HG03064 (cell line): ENCODE data around the gene PHTF2.
"Not testable (repeated sequence)": the region's sequence is repeated elsewhere in the genome, so short reads cannot be mapped to it uniquely, and the experiment has no call there.

ENCODE experiments used
- ATAC-seq: cut with Tn5 transposase; IDR thresholded peaks from one replicate; pipeline ENCODE4 v1.9.1; 2021; ENCODE audit warnings: low read depth; ENCODE audit not compliant: unreplicated experiment

The PHTF2 gene

DNA sequence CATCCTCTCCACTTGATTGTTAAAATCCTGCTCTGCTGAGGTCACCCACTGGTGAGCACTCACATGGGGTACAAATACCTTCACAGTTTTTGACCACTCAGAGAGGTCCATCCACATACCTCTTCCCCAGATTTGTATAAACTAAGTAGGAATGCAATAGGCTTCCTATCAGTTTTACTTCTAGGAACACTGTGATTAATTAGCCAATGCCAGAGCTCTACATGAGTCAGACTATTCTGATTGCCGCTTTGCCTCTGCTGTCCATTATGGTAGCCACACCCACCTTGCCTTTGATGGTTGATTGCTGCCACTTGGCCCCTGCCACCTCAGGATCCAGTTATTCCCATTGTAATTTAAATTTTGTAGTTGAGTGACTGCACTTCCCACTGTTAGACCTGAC lies 73.7 kb downstream of the PHTF2 start:
- ATAC-seq = not testable (repeated sequence)

DNA sequence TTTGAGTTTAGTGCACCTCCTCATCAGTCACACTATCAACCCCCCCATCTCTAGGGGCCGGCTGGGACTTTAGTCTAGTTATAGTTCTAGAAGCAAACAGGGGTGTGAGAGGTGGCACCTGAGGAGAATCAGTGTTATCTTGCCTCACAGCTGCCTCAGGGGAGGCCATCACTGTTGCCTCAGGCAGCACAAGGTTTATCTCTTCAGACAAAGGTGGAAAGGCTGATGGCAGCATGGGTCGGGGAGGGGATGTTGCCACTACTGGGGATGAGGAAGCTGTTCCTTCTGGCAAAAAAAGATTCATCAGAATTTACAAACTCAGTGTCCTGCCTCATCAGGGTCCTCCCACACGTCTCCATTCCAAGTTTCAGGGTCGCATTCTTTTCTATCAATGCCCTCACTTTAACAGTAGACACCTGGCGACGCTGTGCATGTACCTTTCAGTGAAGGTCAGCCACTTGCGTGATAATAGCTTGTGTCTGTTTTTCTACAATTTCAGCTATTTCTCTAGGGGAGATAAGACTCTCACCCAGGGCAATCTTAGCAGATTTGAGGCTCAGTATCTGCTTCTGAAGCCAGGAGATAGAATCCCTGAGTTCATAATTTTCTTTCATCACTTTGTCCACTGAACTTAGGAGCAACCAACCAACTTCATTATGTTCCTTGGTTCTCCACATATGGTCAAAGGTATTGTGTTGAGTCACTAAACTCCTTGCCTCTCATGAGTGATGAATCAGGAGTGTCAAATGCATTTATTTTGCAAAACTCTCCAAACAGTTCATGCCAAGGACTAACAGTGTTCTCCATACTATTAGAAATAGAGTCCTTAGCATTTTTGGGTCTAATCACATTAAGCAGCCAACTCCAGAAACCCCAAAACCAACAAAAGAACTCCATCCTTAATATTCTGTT lies 75.1 kb downstream of the PHTF2 start:
- not testable (repeated sequence) for ATAC-seq

DNA sequence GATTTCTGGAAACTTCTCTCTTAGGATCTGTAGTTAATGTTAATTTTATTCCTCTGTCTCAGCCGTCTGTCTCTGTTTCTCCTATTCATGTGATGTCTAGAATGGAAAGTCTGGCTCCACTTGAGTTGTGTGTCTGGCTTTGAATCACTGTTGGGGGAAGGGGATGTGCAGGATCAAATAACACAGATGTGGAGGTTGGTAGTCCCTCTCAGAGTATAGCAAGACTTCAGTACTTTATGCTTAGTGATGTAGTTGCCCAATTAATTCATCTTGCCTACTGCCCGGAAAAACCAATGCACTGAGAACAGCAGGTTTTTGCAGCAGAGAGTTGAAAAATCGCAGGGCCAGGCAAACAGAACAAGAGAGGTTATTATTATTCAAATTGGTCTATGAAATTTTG lies 79.2 kb downstream of the PHTF2 start:
- ATAC-seq = no peak

DNA sequence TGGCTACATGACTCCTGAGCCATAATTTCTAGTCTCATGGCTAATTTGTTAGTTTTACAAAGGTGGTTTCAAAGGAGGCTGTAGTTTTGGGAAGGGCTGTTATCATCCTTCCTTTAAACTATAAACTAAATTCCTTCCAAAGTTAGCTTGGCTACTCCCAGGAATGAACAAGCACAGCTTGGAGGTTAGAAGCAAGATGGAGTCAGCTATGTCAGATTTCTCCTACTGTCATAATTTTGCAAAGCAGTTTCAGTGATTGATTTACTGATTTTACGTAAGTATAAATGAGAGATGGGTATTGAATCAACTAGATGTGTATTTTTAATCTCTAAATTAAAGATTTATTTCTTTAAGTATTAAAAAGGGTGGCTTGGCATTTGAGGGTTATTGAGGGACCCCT lies 79.9 kb downstream of the PHTF2 start:
- ATAC-seq = no peak

DNA sequence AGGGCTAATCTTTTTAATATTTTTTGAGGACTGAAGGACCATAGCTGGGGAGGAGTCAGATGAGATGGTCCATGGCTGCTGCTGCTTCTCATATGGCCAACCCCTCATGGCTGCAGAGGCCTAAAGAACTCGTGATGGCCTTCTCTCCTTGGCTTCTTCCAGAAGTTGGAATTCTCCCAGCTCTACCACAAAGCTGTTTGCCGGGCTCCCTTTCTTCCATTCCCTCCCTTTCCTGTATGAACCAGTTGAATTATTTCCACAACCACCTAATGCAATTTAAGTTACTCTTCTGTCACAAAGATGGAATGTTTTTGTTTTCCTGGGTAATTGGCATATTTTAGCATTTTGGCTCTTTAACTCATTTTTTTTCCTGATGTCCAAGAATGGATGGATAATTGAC lies 80.7 kb downstream of the PHTF2 start:
- ATAC-seq = no peak

DNA sequence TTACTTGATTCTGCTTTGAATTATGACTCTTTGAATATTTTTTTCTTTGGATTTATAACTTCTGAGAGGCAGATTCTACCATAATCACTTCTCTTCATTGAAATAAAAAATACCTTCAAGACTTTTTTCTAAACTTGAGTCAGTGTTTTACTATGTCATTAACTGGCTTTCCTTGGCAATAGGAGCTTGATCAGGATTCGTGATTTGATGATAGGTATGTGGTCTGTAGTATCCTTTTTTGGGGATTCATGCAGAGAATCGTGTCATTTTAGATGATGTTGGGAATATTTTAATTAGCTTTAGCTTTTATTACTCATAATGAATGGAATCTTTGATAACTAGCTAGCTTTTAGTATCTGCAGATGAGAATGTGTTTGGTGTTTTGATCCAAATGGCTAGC lies 83.3 kb downstream of the PHTF2 start:
- ATAC-seq = no peak

DNA sequence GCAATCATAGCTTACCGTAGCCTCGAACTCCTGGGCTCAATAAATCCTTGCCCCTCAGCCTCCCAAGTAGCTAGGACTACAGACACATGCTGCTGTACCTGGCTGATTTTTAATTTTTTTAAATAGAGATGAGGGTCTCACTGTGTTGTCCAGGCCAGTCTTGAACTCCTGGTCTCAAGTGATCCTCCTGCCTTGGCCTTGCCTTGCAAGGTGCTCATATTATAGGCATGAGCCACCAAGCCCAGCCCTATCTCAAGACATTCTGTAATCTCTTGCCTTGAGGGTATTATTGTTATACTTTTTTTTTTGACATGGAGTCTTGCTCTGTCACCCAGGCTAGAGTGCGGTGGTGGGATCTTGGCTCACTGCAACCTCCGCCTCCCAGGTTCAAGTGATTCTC lies 86.6 kb downstream of the PHTF2 start:
- no peak for ATAC-seq

DNA sequence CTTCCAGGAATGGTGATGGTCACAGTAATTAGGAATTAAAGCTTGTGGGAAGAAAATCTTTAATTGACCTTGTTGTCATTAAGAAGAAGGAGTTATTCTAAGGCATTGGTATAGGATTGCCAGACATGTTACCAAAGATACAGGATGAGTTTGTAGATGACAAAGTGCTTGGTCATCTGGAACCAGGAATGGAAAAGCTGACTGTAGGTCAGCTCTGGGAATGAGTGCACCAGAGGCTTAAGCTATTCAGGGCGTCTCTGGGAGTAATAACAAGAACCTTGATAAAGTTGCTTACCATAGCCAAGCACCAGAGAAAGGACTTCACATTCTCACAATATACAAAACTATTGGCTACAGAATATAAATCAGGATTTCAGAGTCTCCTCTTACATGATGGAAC lies 89.0 kb downstream of the PHTF2 start:
- no peak for ATAC-seq

DNA sequence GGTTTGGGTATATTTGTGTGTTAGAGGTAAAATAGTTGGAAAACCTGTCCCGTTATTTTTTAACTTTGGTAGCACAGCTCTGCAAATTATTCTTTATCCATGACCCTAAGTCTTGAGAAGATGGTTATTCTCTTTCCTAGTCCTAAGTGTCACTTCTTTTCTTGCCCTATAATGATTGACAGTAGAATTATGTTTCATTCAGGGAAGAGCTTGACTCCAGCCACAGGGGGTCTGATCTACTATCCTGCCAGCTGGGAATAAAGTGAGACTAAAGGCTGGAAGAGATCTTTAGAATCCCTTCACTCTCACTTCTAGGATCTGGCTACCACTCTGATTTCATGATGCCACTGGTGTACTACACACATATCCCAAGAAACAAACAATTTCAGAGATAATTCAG lies 90.4 kb downstream of the PHTF2 start:
- ATAC-seq = no peak

DNA sequence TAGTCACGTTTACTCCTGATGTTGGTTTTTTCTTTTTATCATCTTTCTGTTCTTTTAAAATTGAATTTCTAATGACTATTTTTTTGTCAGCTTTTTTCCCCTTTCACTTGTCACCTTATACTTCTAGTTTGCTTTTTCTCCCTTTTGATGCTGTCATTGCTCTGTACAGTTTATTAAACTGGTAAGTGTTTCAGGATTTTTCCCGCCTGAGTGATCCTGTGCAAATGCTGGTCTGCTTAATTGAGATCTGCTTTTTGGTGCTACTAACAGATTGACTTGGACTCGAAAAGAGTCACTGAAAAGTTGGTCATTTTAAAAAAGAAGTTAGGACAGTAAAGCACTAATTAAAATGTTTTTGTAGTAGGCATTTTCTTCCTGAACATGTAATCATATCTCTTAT lies 95.2 kb downstream of the PHTF2 start:
- no peak for ATAC-seq

DNA sequence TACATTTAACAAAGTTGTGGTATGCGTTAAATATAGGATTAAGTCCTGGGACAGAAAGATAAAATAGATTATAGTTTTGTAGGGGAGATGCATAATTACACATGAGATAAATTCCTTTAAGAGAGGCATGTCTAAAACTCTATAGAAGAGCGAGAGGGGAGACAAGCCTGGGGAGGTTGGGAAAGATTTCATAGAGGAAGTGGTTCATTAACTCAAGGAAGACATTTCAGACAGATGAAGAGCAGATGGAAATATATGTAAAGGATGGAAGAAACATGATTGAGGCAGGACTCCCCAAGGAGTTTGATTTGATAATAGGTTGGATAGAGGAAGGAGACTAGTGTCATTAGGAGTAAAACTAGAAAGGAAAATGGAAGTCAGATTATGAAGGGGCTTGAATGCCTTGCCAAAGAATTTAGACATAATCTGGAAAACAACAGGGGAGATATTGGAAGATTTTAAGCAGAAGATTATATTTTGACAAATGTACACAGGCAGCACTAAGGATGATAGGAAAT lies 96.1 kb downstream of the PHTF2 start:
- no peak for ATAC-seq

DNA sequence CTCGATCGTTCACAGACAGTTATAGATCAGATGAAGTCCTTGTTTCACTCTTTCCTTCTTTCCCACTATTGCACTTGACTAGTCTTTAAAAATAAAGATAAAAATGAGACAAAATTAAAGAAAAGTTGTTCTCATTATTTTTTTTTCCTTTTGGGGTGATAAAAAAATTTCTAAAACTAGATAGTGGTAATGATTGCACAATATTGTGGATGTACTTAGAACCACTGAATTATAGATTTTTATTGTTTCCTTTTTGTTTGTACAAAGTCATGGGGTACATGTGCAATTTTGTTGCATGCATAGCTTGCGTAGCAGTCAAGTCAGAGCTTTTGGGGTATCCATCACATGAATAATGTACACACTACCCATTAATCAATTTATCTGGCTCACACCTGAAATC lies 97.3 kb downstream of the PHTF2 start:
- no peak for ATAC-seq

DNA sequence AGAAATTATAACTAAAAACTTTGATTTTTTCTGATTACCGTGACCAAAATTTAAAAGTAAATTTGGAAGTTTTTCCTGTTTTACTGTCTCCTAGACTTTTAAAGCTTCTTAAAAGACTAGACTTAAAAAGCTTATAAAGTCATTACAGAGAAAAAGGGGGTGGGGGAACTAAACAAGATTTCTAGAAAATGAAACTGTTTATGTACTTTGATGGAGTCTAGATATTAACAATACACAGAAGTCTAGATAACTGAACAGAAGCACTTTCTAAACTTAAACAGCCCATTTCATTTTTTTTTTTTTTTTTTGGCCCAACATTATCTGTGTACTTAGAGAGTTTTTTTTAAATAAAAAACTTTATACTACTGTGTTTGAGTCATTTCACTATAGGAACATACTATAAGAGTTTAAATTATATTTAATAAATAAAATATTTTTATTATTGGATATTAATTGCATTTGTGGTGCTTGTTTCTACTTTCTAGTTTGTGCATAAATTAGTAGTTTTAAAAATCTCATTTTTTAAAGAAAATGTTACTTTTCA lies 98.5 kb downstream of the PHTF2 start:
- ATAC-seq = no peak

DNA sequence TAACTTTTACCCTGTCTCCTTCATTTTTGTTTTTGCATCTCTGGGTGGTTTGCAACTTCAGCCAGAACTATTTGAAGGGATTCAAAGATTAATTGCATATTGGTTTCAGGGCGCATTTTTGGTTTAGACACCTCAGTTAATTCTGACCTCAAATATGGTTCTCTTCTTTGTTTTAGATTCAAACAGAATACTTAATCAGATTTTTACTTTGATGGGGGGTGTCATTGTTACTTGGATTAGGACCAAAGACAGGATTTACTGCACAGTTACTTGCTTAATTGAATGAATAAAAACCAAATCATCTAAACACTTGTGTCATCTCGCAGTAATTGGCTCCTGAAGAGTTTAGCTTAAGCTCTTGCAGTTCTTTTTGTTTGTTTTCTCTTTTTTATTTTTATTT lies 100.9 kb downstream of the PHTF2 start:
- no peak for ATAC-seq

DNA sequence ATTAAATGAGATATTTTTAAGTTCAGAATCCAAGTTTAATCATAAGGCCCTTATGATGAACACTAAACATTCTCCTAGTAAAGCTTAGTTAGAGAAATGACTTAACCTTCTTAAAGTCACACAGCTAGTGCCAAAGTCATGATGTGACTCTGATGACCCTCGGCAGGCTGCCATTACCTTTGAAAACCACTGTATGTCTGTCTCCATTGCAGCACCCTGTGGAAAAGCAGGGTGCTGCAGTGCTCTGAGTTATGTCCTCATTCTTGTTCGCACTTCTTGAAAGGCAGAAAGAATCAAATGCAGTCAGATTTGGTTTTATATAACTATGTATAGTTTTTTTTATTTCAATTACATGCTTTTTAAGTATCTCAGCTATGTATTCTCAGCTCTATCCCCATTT lies 105.0 kb downstream of the PHTF2 start:
- no peak for ATAC-seq

DNA sequence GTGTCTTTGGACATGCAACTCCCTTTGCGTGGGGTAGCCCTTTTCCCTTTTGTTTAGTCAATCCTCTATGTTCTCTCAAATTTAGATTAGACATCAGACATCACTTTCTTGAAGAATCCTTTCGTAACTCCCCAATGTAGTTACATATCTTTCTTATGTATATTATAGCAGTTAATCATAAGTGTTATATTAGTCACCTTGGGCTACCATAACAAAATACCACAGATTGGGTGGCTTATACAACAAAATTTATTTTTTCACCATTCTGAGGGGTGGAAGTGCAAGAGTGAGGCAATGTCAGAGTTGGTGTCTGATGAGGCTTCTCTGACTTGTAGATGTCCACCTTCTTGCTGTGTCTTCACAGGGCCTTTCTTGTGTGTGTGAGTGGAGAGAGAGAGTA lies 105.7 kb downstream of the PHTF2 start:
- ATAC-seq = no peak

DNA sequence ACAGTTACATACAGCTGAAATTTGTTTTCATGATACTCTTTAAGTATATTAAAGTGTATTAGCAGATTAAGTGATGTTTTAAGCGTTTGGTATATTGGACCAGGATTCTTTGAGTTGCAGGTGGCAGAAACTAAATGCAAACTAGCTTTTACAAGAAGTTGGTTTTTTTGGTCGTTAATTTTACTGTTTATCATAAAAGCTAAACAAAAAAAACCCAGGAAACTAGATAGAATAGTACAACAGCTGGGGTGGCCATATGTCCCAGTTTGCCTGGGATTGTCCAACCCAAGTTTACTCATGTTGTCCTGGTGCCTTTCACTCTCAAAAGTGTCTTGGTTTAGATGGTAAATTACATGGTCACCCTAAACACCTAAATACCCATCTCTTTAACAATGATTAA lies 108.7 kb downstream of the PHTF2 start:
- ATAC-seq = no peak

DNA sequence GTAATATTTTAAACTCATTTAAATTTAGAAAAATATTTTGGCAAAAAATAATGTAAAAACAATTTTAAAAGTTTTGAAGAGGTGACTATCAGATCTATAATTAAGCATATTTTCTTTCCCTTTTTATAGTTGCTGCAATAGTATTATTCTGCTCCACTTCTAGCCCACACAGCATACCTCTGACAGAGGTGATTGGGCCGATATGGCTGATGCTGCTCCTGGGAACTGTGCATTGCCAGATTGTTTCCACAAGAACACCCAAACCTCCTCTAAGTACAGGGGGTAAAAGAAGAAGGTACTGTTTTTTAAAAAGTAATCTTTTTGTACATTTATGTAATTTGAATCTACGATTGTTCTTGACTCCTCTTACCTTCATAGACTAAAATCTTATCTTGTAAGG lies 110.1 kb downstream of the PHTF2 start:
- no peak for ATAC-seq

DNA sequence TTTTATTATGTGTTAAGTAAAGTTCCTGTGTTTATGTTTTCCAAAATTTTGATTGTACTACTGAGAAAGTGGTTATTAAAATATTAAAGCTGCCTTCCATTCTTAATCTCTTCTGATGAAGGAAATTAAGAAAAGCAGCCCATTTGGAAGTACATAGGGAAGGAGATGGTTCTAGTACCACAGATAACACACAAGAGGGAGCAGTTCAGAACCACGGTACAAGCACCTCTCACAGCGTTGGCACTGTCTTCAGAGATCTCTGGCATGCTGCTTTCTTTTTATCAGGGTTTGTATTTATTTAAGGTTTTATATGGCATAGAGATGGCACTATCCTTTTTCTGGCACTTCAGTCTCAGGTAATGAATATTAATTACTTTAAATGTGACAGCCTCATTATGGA lies 111.6 kb downstream of the PHTF2 start:
- no peak for ATAC-seq

DNA sequence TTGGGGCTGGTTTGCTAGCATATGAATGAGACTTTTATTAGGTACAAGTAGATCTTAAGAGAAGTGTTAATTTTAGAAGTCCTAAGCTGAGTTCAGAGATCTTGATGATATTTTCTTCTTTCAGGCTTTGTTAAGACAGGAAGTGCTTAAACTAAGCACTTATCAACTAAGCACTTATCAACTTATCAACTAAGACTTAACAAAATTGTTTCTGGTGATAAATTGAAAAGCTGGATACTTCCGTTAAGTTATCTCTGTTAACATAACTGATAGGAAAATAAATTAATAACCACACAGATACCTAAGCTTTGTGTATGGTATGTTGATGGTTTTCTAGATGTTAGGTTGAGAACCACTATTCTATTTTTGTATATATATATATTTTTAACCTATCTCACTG lies 113.7 kb downstream of the PHTF2 start:
- ATAC-seq = no peak

DNA sequence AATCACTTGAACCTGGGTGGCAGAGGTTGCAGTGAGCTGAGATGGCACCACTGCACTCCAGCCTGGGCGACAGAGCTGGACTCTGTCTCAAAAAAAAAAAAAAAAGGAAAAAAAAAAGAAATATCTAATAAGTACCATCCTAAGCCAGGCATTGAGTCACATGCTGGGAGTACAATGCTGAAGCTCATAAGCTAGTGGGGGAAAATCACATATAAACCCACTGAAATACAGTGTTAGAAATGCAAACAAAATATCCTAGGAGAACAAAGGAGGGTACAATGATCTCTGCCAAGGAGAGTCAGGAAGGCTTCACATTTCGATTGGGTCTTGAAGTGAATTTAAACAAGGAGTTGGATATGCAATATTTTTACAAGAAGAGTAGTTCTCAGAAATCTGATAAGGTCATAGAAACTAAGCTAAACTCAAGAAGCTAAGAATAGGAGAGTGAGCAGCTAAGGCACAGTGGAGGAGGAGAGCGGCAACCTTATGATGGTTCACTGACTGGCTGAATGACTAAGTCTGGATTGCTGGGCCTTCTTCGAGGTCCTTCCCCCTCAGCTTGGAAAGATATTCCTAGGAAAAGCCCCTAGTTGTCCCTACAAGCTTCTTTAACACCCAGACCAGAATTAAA lies 115.5 kb downstream of the PHTF2 start:
- no peak for ATAC-seq
